GM10248 (cell line): ENCODE measurements around the gene ZNF318.

ENCODE experiments used
- CTCF ChIA-PET: fragments of 300-600 bp; sonication (Branson Sonifier 250); formaldehyde crosslinking; extraction: SDS; loops from one replicate; lab custom pipeline; 2021; ENCODE audit warnings: antibody characterized with exemption; lab: Yijun Ruan, JAX
- POLR2A ChIA-PET: fragments of 350-650 bp; sonication (Branson Sonifier 250); formaldehyde crosslinking; extraction: SDS; loops from one replicate; lab custom pipeline; 2020; ENCODE audit warnings: antibody characterized with exemption; lab: Yijun Ruan, JAX
- DNase-seq: peaks from one replicate; pipeline ENCODE4 v3.0.0; 2012; ENCODE audit errors: extremely low spot score
- CTCF ChIP-seq: IDR thresholded peaks from 2 replicates; pipeline ENCODE4 v1.5.1; 2012; ENCODE audit warnings: mild to moderate bottlenecking, low read depth; ENCODE audit errors: extremely low read depth, missing control alignments, control extremely low read depth

The ZNF318 gene

GRCh38 chr6:43407296-43407695 lies 37.8 kb upstream of the ZNF318 start:
- no peak for DNase-seq
- TF ChIP-seq CTCF, result no peak
- ChIA-PET CTCF (no interaction called here), POLR2A (no interaction called here)

- POLR2A ChIA-PET, result no interaction called here
- CTCF ChIA-PET, result no interaction called here
- DNase-seq, result no peak
- no peak for TF ChIP-seq CTCF
These were observed 35.9 kb upstream of the ZNF318 start for GRCh38 chr6:43405354-43405753.

- ChIA-PET CTCF (interaction anchor here (0.7 kb wide), 1 partner anchor 291 kb away, joined by 3 read pairs; no protein-coding TSS in a partner anchor), POLR2A (no interaction called here)
- no peak for DNase-seq
- TF ChIP-seq CTCF, result no peak
These were observed 33.4 kb upstream of the ZNF318 start for GRCh38 chr6:43402820-43403219.

GRCh38 chr6:43401730-43402129 lies 32.3 kb upstream of the ZNF318 start:
- no peak for TF ChIP-seq CTCF
- DNase-seq, result no peak
- ChIA-PET POLR2A (no interaction called here), CTCF (interaction anchor here (1.4 kb wide), 1 partner anchor 138 kb away, joined by 3 read pairs; no protein-coding TSS in a partner anchor)

- CTCF ChIA-PET, result interaction anchor here (2.4 to 3.1 kb wide), 2 partner anchors 15 to 33 kb away, joined by 4 to 19 read pairs; no protein-coding TSS in a partner anchor
- TF ChIP-seq CTCF, result no peak
- no peak for DNase-seq
- POLR2A ChIA-PET, result no interaction called here
These were observed 30.6 kb upstream of the ZNF318 start for GRCh38 chr6:43399932-43400487.

- no peak for DNase-seq
- ChIA-PET CTCF (interaction anchor here (1.2 to 3.1 kb wide), 7 partner anchors 12 to 131 kb away, joined by 3 to 19 read pairs (median 6); no protein-coding TSS in a partner anchor), POLR2A (no interaction called here)
- TF ChIP-seq CTCF, result no peak
These were observed 27.1 kb upstream of the ZNF318 start for GRCh38 chr6:43396408-43397149.
